DMS 273 (cell line): Measurements from ENCODE around the gene UGT1A10.

Experiments
- DNase-seq: peaks from one replicate; lab custom pipeline; 2025; ENCODE audit not compliant: unreplicated experiment; lab: John Stamatoyannopoulos, UW

The UGT1A10 gene

GRCh38 chr2:233768076-233768475 is 131.8 kb downstream of the UGT1A10 start:
- DNase-seq: no peak

DNA sequence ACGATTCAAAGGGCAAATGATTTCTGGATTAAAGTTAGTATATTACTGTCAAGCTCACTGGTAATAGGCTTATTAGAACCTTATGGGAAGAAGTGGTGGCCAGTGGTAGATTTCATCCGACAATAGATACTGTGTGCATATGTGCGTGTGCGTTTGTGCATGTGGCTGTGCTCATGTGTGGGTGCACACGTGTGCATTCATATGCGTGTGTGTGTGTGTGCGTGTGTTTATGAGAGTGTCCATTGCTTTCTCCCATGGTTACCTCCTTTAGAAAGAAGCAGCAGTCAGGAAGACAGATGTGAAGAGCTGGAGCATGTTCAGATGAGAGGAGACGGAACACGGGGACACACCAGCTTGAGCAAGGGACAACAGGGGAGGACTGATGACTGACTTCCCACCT is 133.0 kb downstream of the UGT1A10 start:
- DNase-seq: no peak

- no peak for DNase-seq
Observed at GRCh38 chr2:233772153-233772552, 135.9 kb downstream of the UGT1A10 start.

DNA sequence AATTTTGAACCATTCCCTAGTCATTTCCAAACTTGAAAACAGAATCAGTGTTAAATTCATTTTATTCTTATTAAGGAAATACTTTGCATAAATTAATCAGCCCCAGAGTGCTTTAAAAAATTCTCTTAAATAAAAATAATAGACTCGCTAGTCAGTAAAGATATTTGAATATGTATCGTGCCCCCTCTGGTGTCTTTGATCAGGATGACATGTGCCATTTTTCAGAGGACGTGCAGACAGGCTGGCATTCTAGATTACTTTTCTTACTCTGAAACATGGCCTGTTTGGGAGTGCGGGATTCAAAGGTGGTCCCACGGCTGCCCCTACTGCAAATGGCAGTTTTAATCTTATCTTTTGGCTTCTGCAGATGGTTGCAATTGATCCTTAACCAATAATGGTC is 136.3 kb downstream of the UGT1A10 start:
- DNase-seq: no peak

GRCh38 chr2:233773854-233774253 is 137.6 kb downstream of the UGT1A10 start:
- no peak for DNase-seq

DNA sequence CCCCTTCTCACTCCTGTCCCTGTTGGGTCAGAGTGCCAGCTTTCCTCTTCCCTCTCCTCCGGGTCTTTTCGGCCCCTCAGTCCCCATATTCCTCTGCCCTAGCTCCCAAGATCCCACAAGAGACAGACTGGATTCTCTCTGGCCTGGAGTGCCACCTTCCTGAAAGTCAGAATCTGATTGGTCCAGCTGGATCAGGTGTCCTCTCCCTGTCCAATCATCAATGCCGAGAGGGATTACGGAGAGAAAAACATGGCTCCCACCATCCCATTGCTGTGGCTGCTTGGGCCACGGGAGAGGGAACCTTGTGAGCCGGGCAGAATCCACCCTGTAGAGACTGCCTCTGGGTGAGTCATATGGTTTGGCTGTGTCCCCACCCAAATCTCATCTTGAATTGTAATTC is 139.2 kb downstream of the UGT1A10 start:
- DNase-seq: no peak

- DNase-seq: no peak
Observed at GRCh38 chr2:233778030-233778429, 141.8 kb downstream of the UGT1A10 start, which contains the start of gene MROH2A. TSS of gene MROH2A (plus strand) at chr2:233778330. CDS start at chr2:233779359, 1,029 bp downstream.

DNA sequence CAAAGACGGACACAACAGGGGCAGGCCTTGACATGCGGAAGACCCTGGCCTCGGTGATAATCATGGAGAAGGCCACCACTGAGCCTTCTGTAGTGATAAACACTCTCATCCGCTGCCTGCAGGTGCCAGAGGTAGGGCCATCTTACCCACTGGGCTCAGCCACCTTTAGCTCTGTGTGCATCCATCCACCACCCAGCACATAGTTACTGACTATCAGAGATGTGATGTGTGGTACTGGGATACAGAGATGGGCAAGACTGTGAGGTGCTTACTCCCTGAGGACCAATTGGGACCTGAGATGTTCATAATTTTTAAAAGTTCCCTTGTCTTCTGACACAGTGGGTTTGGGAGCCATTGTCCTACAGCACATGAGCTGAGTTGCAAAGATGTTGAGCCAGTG is 143.5 kb downstream of the UGT1A10 start:
- no peak for DNase-seq

DNA sequence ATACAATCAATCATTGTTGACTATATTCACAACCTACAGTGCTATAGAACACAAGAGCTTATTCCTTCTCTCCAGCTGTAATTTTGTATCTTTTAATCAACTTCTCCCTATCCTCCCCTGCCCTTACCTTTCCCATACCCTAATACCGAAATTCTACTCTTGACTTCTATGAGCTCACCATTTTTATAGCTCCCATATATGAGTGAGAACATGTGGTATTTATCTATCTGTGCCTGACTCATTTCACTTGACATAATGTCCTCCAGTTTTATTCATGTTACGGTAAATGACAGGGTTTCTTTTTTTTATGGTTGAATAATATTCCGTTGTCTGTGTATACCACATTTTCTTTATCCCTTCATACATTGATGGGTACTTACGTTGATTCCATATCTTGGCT is 144.5 kb downstream of the UGT1A10 start:
- no peak for DNase-seq

- no peak for DNase-seq
Observed at GRCh38 chr2:233789554-233789953, 153.3 kb downstream of the UGT1A10 start.

DNA sequence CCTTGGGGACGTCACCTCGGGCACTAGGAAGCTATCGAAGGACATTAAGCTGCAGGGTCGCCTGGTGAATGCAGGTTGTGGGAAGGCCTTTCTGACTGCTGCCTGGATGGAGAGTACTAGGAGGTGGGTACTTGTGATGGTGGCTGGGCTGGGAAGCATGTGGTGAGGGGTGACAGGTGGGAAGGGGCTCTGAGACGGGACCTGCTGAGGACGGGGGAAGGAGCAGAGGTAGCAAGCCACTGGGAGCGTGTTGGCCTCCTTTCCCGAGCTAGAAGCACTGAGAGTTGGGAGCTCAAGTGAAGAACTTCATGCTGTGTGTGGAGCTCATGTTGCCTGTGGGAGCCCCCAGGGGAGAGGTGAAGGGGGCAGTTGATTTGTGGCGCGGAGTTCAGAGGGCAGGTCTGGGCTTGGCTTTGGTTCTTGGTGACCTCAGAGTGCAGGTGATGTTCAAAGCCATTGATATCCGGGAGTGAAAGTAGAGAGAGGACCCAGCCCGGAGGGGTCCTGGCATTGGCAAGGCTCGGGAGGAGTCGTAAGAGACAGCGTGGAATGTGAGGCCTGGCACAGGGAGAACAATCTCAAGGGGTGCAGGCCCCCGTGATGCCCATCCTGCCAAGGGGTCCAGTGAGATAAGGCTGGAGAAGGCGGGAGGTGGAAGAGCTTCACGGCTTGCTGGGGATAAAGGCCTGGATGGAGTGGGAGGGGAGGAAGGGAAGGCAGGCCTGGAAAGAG is 155.1 kb downstream of the UGT1A10 start:
- DNase-seq: no peak

GRCh38 chr2:233791883-233792329 is 155.7 kb downstream of the UGT1A10 start:
- no peak for DNase-seq

- DNase-seq: no peak
Observed at GRCh38 chr2:233792720-233793119, 156.5 kb downstream of the UGT1A10 start.

DNA sequence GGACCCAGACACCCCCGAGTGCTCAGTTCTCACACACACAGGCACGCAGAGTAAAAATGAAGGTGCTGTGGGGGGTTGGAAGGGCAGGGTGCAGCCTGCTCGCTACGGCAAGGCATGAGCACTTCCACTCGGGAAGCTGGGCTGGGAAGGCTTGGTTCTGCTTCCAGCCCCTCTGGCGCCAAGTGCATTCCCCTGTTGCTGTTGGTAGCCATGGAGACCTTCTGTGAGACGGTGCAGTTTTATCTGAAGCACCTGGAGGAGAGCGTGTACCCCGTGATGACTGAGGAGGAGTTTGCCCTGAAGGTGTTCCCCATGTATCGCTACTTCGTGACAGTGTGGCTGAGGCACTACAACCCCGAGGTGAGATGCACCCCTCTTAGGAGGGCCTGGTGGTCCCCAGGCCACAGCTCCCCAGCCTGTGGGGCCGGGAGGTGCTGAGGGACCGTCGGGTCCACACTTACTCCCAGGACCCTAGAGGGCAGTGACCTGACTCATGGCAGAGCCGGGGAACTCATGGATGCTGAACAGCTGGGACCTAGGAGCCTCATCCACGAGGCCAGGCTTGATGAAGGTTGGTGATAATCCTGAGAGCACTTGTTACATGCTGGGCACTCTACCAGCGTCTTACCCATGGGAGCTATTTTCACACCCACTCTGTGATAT is 157.3 kb downstream of the UGT1A10 start:
- DNase-seq: no peak

DNA sequence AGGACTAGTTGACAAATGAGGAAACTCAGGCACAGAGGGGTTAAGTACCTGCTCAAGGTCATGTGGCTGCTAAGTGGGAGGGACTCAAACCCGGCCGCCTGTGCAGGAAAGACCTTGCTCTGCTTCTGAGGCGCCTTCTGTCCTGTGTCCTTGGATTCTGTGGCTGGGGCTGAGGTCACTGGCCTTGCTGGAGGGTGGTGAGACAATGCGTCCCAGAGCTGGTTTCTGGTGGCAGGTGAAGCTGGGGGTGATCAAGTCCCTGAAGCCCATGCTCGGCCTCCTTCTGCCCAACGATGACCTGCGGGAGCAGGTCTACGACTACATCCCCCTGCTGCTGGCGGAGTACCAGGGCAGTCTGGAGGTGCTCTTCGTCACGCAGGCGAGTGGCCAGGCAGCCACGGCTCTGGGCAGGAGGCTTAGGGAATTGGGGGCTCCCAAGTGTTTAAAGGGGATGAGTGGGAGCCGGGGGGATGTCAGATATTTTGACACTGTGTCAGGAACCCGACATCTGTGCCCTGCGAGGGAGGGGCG is 157.9 kb downstream of the UGT1A10 start:
- DNase-seq: no peak

DNA sequence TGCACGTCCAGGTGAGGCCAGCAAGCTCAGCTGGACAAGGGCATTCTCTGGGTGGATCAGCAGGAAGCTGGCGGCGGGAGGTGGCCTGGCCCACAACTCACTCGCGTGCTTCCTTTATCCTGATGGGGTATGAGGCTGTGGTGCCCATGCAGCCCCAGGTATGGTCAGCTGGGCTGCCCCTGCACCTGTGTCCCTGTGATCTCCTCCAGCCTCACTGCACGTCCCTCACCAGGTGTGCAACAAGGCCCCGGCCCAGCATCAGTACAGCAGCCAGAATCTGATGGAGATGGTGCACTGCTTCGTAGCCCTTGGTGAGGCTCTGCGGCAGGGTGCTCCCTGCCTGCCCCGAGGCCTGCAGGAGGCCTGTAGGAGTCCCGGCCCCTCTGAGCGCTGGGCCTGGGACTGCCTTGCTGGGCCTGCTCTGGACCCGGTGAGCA is 159.5 kb downstream of the UGT1A10 start:
- DNase-seq: no peak

- DNase-seq: no peak
Observed at GRCh38 chr2:233796254-233796653, 160.0 kb downstream of the UGT1A10 start.

DNA sequence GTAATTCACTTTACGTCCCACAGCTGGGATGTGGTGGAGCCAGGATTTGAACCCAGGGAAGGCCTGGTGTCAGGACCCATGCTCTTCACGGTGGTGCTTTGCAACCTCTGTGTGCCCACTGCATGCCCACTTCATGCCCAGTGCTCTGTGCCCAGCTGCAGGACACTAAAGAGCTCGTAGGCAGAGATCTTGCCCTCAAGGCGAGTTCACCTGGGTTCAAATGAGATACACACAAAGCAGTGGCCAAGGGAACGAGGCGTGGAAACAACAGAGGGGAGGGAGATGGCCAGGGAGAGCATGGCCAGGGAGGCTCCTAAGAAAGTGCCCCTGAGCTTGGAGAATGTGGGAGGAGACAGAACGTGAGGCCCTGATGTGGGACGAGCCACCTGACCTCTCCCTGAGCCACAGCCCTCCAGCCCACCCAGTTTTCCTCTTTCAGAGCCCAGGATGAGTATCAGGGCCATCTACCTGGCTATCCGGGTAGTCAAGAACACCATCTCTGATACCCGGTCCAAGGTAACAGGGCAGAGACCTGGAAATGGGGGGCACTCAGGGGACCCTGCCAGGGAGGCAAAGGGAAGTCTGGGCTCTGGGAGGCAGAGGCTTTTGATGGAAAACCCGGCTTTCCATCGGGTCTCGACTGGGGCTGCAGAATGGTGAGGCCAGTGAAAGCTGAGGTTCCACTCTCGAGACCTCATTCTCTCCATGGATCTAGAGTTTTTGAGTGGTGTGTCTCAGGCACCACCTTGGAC is 162.3 kb downstream of the UGT1A10 start:
- no peak for DNase-seq

DNA sequence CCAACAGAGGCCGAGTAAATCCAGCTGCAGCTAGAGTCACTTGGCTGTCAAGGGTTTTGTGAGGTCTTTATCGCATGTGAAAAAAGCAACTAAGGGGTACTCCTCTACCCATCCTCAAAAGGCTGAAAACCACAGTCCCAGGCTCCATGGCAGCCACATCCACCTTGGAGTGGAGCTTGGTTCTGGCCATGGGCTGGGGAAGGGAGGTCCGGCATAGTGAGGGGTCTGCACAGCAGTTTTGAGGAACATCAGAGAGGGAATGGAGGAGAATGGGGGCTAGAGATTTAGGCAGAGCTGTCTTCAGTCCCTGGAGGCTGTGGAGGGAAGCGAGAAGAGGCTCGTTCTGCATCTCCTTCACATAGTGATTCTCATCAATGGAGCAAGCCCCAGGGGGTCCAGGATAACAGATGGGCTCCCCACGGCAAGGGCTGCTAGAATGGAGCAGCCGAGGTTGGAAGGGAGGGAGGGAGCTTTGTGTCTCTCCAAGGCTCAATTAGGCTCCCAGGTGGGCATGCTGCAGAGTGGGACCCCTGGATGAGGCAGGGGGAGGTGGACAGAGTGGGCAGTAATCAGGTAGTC is 162.9 kb downstream of the UGT1A10 start:
- DNase-seq: peak; percentile 58

- no peak for DNase-seq
Observed at GRCh38 chr2:233799716-233800115, 163.5 kb downstream of the UGT1A10 start.

DNA sequence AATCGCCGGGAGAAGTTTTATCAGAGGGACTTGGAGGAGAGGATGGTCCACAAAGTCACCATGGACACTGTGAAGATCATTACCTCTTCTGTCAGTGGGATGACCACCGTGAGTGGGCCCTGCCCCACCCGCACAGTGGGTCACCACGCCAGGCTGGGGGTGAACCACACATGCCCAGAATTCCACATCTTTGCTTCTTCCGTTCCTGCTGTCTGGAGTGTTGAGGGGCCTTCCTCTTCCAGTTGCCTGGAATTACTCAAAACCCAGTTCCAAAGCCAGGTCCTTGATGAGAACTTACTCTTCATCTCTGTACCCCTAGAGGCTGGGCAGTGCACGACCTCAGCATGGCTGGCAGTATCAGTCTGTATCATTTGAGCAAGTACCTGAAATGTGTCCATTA is 164.0 kb downstream of the UGT1A10 start:
- DNase-seq: no peak
